CD14-positive monocyte (primary cell): ENCODE measurements around the gene DENND4A. TPM values are rescaled to one million over a fixed set of nuclear protein-coding genes. Genes with fewer than 3 reads are reported as not detected.
A peak's percentile ranks its signal among the peaks of the same experiment; 100 is the strongest.

Experiments
- DNase-seq, 3 donors: peaks; one replicate each; pipeline ENCODE4 v3.0.0-alpha.2; 2011 to 2022
- H2AFZ ChIP-seq: 2 replicates; pipeline ENCODE4 v1.6.0; 2012; ENCODE audit warnings: mild to moderate bottlenecking, low read depth, low read length, inconsistent platforms; ENCODE audit not compliant: insufficient read depth, poor library complexity, severe bottlenecking
- H3K27ac ChIP-seq, 2 donors: 1 replicate in 1 of 2; 2 replicates in 1 of 2; pipeline ENCODE4 v1.5.1; 2012 to 2013; ENCODE audit warnings: low read length in 2 of 2, control low read depth in 1 of 2, inconsistent platforms in 1 of 2, low read depth in 1 of 2, mild to moderate bottlenecking in 1 of 2
- H3K27me3 ChIP-seq, 2 donors: one replicate each; pipeline versions ENCODE4 v1.6.0 to v1.6.1; 2011 to 2013; ENCODE audit warnings: low read length in 2 of 2; ENCODE audit not compliant: control insufficient read depth in 2 of 2, insufficient read depth in 2 of 2
- H3K36me3 ChIP-seq, 2 donors: replicated peaks in 1 of 2; 1 replicate in 1 of 2; 2 replicates in 1 of 2; pipeline versions ENCODE4 v1.5.1 to v1.6.1; 2012 to 2013; ENCODE audit warnings: low read length in 2 of 2, control low read depth in 1 of 2, inconsistent platforms in 1 of 2, mild to moderate bottlenecking in 1 of 2; ENCODE audit not compliant: insufficient read depth in 2 of 2, control insufficient read depth in 1 of 2
- H3K4me1 ChIP-seq, 2 donors: 1 replicate in 1 of 2; 2 replicates in 1 of 2; pipeline versions ENCODE4 v1.5.1 to v1.6.1; 2012 to 2013; ENCODE audit warnings: low read length in 2 of 2, control low read depth in 1 of 2, inconsistent platforms in 1 of 2, mild to moderate bottlenecking in 1 of 2, moderate library complexity in 1 of 2; ENCODE audit not compliant: insufficient read depth in 2 of 2, control insufficient read depth in 1 of 2
- H3K4me2 ChIP-seq: replicated peaks from 2 replicates; pipeline ENCODE3; 2012; ENCODE audit warnings: low read length, moderate library complexity, mild to moderate bottlenecking; ENCODE audit not compliant: poor library complexity, severe bottlenecking; ENCODE audit errors: extremely low read depth
- H3K4me3 ChIP-seq, 3 experiments: fragments of 200-600 bp in 1 of 3; sonication (generic) in 1 of 3; replicated peaks in 1 of 3; 1 replicate in 2 of 3; 2 replicates in 1 of 3; pipeline ENCODE4 v1.5.1; 2011 to 2013; ENCODE audit warnings: low read length in 3 of 3, mild to moderate bottlenecking in 3 of 3, control low read depth in 2 of 3, low read depth in 2 of 3, inconsistent platforms in 1 of 3, moderate library complexity in 1 of 3
- H3K79me2 ChIP-seq: 2 replicates; pipeline ENCODE4 v1.6.0; 2012; ENCODE audit warnings: mild to moderate bottlenecking, control low read depth, inconsistent platforms, low read length, moderate library complexity; ENCODE audit not compliant: insufficient read depth
- H3K9ac ChIP-seq: 2 replicates; pipeline ENCODE4 v1.6.0; 2017; ENCODE audit warnings: low read length, mild to moderate bottlenecking; ENCODE audit not compliant: insufficient read depth, poor library complexity, severe bottlenecking
- H3K9me3 ChIP-seq, 2 donors: replicated peaks in 1 of 2; 1 replicate in 1 of 2; 2 replicates in 1 of 2; pipeline versions ENCODE4 v1.5.1 to v1.6.1; 2012 to 2013; ENCODE audit warnings: low read length in 2 of 2, control low read depth in 1 of 2; ENCODE audit not compliant: control insufficient read depth in 1 of 2, insufficient read depth in 1 of 2
- H4K20me1 ChIP-seq: 2 replicates; pipeline ENCODE4 v1.6.0; 2012; ENCODE audit warnings: mild to moderate bottlenecking, low read length, control low read depth, moderate library complexity; ENCODE audit not compliant: insufficient read depth
- H3K27ac Mint-ChIP-seq, 7 donors: one replicate each; pipeline ENCODE4 v1.8.0; 2020; ENCODE audit warnings: mild to moderate bottlenecking in 7 of 7, mixed read lengths in 7 of 7, moderate library complexity in 6 of 7, inconsistent platforms in 2 of 7
- H3K27me3 Mint-ChIP-seq, 3 donors: one replicate each; pipeline ENCODE4 v1.8.0; 2021 to 2022; ENCODE audit warnings: low read depth in 3 of 3, mild to moderate bottlenecking in 3 of 3, mixed read lengths in 3 of 3, moderate library complexity in 3 of 3, inconsistent platforms in 1 of 3
- H3K36me3 Mint-ChIP-seq, 2 donors: one replicate each; pipeline ENCODE4 v1.8.0; 2020; ENCODE audit warnings: mixed read lengths in 2 of 2, inconsistent platforms in 1 of 2, mild to moderate bottlenecking in 1 of 2
- H3K4me1 Mint-ChIP-seq: one replicate; pipeline ENCODE4 v1.8.0; 2020; ENCODE audit warnings: mild to moderate bottlenecking, mixed read lengths
- H3K4me3 Mint-ChIP-seq, 2 donors: one replicate each; pipeline ENCODE4 v1.8.0; 2020; ENCODE audit warnings: mild to moderate bottlenecking in 2 of 2, mixed read lengths in 2 of 2, moderate library complexity in 1 of 2
- H3K9me3 Mint-ChIP-seq, 7 donors: one replicate each; pipeline ENCODE4 v1.8.0; 2020 to 2022; ENCODE audit warnings: mixed read lengths in 7 of 7, mild to moderate bottlenecking in 6 of 7, moderate library complexity in 6 of 7, inconsistent platforms in 2 of 7
- WGBS: methylation state at CpG from one replicate; pipeline ENCODE4 v1.1.5; 2013; ENCODE audit warnings: missing lambda C conversion rate; ENCODE audit not compliant: insufficient coverage; 5-methylcytosine and 5-hydroxymethylcytosine counted together
- intact Hi-C, 2 donors: fragments of 100-400 bp; cut with micrococcal nuclease; formaldehyde crosslinking; loops; one replicate each; pipeline versions ENCODE4 v1.15.0 to v1.15.1; 2023
- polyA plus RNA-seq, 3 donors: library from polyadenylated mRNA; depleted of rRNA in 1 of 3; unstranded in 2 of 3; stranded (reverse) in 1 of 3; fragments of 300-500 nt in 2 of 3; fragments of >200 nt in 1 of 3; fragmentation: Illumina TruSeq in 2 of 3; gene quantifications; 1 replicate in 2 of 3; 2 replicates in 1 of 3; pipeline ENCODE4 v1.2.3, GENCODE V29; 2012 to 2021
- TF ChIP-seq, protein P1 (sequence below): fragments of 200-600 bp; IDR thresholded peaks from one replicate; pipeline ENCODE4 v1.8.0; 2022; ENCODE audit warnings: antibody characterized with exemption, mild to moderate bottlenecking

Gene DENND4A
- polyA plus RNA-seq, 3 donors, result 4.6 to 11.0 (median 6.9) TPM

DNA sequence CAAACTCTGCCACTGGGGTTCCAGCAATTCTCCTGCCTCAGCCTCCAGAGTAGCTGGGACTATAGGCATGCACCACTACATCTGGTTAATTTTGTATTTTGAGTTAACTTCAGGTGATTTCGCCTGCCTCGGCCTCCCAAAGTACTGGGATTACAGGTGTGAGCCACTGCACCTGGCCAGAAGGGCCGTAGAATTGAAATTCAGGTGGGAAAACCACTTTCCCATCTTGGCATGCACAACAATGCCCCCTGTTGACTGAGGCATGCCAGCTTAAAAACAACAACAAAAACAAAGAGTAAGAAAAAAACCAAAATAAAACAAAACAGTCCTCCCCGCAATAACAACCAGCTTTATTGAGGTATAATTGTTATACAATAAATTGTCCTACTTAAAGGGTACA is 44.6 kb upstream of the DENND4A start:
- no peak overlapping the region for H3K4me3 Mint-ChIP-seq
- Histone ChIP-seq H3K36me3 (no peaks in the 10 kb centered on the region), H3K4me2 (no peak overlapping the region), H3K9ac (no peak overlapping the region), H3K9me3 (no peaks in the 10 kb centered on the region), H3K4me1 (peaks cover 87 to 96% of the 10 kb centered on the region in 2 donors), H3K27me3 (no peaks in the 10 kb centered on the region), H4K20me1 (no peaks in the 10 kb centered on the region), H2AFZ (no peak overlapping the region), H3K4me3 (no peak overlapping the region), H3K79me2 (no peaks in the 10 kb centered on the region), H3K27ac (no peak overlapping the region)
- DNase-seq, result no peak
- peaks cover 0 to 2% of the 10 kb centered on the region in 2 donors for H3K36me3 Mint-ChIP-seq
- 83% methylated on average over 1 of the region's 4 CpGs for WGBS
- intact Hi-C loops, result no loop called here
- peak overlapping the region in 2 of 7 donors; percentile 11 to 70 for H3K27ac Mint-ChIP-seq
- TF ChIP-seq, protein P1, sequence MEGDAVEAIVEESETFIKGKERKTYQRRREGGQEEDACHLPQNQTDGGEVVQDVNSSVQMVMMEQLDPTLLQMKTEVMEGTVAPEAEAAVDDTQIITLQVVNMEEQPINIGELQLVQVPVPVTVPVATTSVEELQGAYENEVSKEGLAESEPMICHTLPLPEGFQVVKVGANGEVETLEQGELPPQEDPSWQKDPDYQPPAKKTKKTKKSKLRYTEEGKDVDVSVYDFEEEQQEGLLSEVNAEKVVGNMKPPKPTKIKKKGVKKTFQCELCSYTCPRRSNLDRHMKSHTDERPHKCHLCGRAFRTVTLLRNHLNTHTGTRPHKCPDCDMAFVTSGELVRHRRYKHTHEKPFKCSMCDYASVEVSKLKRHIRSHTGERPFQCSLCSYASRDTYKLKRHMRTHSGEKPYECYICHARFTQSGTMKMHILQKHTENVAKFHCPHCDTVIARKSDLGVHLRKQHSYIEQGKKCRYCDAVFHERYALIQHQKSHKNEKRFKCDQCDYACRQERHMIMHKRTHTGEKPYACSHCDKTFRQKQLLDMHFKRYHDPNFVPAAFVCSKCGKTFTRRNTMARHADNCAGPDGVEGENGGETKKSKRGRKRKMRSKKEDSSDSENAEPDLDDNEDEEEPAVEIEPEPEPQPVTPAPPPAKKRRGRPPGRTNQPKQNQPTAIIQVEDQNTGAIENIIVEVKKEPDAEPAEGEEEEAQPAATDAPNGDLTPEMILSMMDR, result peak; percentile 45
- H3K4me1 Mint-ChIP-seq, result peaks cover 77% of the 10 kb centered on the region
- peaks cover 0 to 2% (median 0%) of the 10 kb centered on the region in 3 donors for H3K27me3 Mint-ChIP-seq
- H3K9me3 Mint-ChIP-seq, result no peaks in the 10 kb centered on the region

DNA sequence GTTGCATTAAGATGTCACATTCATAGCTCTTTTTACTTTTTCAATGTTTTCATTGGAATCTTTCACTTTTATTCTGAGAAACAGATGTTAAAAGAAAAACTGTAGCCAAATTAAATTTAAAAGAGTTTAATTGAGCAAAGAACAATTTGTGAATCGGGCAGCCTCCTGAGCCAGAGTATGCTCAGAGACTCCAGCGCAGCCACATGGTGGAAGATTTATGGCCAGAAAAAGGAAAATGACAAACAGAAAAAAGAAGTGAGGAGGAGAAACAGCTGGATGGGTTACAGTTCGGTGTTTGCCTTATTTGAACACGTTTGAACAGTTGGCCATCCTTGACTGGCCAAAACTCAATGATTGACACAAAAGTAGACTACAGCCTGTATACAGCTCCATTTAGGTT is 43.4 kb upstream of the DENND4A start:
- no peak overlapping the region for H3K4me3 ChIP-seq
- no peaks in the 10 kb centered on the region for H4K20me1 ChIP-seq
- Mint-ChIP-seq H3K4me3 (no peak overlapping the region), H3K4me1 (peaks cover 68% of the 10 kb centered on the region), H3K9me3 (no peaks in the 10 kb centered on the region), H3K27me3 (peaks cover 0 to 2% (median 0%) of the 10 kb centered on the region in 3 donors), H3K36me3 (peaks cover 0 to 2% of the 10 kb centered on the region in 2 donors), H3K27ac (peak overlapping the region in 4 of 7 donors; percentile 33 to 88 (median 78))
- H3K27ac ChIP-seq, result no peak overlapping the region
- no peak overlapping the region for H3K9ac ChIP-seq
- no peaks in the 10 kb centered on the region for H3K9me3 ChIP-seq
- H3K27me3 ChIP-seq, result no peaks in the 10 kb centered on the region
- no peaks in the 10 kb centered on the region for H3K79me2 ChIP-seq
- intact Hi-C loops, result no loop called here
- peak overlapping the region; percentile 16 for H2AFZ ChIP-seq
- 21% methylated on average over 2 of the region's 4 CpGs for WGBS
- TF ChIP-seq, protein P1, result no peak
- no peaks in the 10 kb centered on the region for H3K36me3 ChIP-seq
- no peak for DNase-seq
- H3K4me1 ChIP-seq, result peaks cover 81 to 88% of the 10 kb centered on the region in 2 donors
- no peak overlapping the region for H3K4me2 ChIP-seq
